GM19240 (cell line): ENCODE results near the gene PLA2G3.
A peak's percentile ranks its signal among the peaks of the same experiment; 100 is the strongest.
"Not testable (repeated sequence)": the region's sequence is repeated elsewhere in the genome, so short reads cannot be mapped to it uniquely, and the experiment has no call there.

Source experiments
- DNase-seq: peaks from one replicate; pipeline ENCODE4 v3.0.0; 2011; ENCODE audit warnings: low spot score; ENCODE audit not compliant: insufficient read length

Gene PLA2G3

DNA sequence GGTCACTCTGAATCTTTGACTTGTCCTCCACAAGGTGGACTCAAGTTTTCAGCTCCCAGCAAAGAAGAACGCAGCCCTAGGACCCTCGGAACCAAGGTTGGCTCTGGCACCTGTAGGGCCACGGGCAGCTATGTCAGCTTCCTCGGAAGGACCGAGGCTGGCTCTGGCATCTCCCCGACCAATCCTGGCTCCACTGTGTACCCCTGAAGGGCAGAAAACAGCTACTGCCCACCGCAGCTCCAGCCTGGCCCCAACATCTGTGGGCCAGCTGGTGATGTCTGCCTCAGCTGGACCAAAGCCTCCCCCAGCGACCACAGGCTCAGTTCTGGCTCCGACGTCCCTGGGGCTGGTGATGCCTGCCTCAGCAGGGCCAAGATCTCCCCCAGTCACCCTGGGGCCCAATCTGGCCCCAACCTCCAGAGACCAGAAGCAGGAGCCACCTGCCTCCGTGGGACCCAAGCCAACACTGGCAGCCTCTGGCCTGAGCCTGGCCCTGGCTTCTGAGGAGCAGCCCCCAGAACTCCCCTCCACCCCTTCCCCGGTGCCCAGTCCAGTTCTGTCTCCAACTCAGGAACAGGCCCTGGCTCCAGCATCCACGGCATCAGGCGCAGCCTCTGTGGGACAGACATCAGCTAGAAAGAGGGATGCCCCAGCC is 15.4 kb downstream of the PLA2G3 start:
- no peak for DNase-seq

DNA sequence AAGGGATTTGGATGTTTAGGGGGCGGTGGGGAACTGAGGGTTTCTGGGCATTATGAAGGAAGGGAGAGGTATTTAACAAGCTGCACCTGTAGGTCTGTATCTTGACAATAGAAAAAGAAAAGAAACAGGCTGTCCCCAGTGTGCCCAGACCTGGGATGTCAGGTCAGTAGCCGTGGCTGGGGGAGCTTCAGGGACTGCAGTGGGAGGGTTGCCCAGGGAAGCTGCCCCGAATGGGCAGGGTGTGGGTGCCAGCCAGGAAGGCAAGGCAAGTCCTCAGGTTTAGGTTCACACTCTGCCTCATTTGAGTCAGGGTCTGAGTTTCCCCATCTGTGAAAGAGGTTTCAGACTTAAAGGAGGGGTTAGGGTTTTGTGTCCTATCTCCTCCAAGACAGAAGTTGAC is 16.0 kb downstream of the PLA2G3 start:
- DNase-seq, result no peak

- DNase-seq, result no peak
Measured at GRCh38 chr22:31123292-31123602, 17.1 kb downstream of the PLA2G3 start.

DNA sequence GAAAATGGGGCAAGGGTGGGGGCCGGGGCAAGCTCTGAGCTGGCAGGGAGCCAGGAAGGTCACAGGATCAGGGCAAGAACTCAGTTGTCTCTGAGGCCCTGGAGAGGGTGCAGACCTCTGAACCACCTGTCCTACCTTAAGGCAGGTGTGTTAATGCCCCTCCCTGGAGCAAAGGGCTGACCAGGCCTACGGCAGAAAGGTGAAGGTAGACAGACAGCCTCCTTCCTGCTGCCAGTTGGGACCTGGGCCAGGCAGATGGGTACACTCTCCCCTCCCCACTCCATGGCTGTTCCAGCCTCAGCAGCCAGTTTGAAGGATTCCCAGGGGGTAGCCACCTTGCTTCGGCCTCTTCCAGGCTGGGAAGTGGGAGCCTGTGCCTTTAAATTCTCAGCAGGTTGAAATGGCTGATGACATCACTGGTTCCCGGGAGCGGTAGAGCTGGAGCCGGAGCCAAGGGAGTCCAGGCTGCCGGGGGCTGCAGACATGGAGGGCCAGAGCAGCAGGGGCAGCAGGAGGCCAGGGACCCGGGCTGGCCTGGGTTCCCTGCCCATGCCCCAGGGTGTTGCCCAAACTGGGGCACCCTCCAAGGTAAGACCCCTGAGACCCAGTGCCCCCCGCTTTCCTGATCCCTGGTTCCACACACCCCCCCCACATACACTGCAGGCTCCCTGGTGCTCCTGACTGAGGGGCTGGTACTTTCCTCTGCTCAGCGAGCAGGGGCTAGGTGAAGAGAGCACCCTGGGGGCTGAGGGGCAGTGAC is 17.6 kb downstream of the PLA2G3 start, which contains the start of gene INPP5J:
INPP5J (plus strand) TSS at position 435 of the 760 bp plus-strand sequence; CDS start at position 484, 49 bp downstream.
- no peak for DNase-seq

DNA sequence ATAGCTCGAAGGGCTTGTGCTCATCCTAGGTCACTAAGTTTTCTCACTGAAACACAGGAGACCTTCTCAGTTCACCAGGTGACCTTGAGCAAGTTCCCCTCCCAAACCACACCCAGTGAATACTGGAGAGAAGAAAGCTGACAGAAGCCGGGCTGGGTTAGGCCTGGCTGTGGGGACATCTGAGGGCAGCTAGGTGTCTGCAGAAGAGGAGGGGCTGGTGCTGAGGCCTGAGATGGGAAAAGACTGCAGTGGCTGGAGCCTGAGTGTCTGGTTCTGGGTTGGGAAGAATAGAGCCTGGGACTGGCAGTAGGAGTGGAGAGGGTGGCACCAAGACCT is 18.1 kb downstream of the PLA2G3 start:
- no peak for DNase-seq

GRCh38 chr22:31121403-31121802 is 18.9 kb downstream of the PLA2G3 start:
- no peak for DNase-seq

GRCh38 chr22:31120642-31121041 is 19.7 kb downstream of the PLA2G3 start:
- no peak for DNase-seq

GRCh38 chr22:31120230-31120629 is 20.1 kb downstream of the PLA2G3 start:
- DNase-seq, result no peak

DNA sequence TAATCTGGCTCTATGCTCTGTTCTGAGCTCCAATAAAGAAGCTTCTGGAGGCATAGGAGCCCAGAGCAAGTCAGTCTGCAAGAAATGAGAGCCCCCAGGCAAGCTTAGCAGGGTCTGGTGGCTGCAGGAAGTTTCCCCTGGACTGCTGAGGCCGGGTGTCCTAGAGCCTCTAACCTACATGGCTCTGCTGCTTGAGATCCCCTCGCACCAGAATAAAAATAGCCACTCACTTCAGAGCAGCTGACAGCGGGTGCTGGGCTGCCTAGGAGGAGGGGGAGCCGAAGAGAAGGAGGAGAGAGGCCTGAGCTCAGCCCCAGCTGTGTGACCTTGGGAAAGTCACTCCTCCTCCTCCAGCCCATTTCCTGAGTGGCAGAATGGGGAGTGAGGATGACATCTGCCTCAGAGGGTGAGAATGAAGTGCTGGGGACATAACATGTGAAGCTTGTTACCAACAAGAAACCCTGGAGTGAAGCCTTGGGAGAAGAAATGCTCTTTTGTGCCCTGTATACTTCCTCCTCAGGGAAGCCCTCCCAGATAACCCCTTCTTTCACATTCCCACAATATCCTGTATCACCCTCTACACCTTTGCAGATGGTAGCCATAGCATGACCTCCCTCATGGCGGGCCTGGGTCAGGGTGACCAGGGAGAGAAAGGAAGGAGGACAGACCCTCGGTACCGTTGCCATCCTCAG is 21.1 kb downstream of the PLA2G3 start:
- DNase-seq, result no peak

DNA sequence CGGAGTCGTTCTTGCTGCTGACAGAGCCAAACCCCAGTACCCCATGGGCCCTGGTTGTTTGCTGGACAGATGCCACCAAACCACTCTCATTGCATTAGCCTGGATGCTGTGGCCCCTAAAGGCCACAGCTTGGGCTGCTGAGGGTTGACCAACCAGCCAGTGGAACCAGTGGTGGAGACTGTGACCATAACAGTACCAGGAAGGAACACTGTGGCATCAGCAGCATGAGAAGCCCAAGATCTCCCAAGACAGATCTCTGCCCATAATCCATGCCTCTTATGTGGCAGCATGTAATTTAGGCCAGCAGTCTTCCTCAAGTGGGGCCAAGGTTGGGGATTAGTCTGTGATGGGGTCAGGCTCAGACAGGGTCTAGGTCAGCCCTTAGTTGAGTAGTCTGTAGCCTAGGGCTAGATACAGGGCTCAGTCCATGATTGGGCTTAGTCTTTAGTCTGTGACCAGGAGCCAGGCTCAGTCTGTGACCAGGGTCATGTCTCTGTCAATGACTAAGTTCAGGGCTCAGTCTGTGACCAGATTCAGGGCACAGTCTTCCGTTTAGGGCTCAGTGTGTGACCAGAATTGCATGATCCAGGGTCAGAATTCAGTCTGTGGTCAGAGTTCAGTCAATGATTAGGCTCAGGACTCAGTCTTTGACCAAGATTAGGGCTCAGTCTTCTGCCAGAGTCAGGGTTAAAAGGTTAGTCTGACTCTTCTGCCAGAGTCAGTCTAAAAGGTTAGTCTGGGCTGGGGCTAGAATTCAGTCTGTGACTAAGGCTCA is 22.1 kb downstream of the PLA2G3 start:
- no peak for DNase-seq

GRCh38 chr22:31112547-31113091 is 27.7 kb downstream of the PLA2G3 start:
- not testable (repeated sequence) for DNase-seq

DNA sequence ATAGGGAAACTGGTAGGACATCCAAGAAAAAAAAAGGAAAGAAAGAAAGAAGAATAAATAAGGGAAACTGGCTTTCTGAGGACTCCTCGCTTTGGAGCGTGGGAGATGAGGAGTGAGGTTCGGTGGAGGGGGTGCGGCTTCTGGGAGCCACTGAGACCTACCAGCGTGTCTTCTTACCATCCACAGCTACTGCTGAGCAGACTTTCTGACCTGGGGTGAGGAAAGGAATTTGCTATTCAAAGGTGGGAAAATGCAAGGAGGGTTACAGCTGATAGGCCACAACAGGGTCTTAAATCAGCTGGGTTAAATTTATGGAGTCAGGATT is 32.5 kb downstream of the PLA2G3 start:
- no peak for DNase-seq

DNA sequence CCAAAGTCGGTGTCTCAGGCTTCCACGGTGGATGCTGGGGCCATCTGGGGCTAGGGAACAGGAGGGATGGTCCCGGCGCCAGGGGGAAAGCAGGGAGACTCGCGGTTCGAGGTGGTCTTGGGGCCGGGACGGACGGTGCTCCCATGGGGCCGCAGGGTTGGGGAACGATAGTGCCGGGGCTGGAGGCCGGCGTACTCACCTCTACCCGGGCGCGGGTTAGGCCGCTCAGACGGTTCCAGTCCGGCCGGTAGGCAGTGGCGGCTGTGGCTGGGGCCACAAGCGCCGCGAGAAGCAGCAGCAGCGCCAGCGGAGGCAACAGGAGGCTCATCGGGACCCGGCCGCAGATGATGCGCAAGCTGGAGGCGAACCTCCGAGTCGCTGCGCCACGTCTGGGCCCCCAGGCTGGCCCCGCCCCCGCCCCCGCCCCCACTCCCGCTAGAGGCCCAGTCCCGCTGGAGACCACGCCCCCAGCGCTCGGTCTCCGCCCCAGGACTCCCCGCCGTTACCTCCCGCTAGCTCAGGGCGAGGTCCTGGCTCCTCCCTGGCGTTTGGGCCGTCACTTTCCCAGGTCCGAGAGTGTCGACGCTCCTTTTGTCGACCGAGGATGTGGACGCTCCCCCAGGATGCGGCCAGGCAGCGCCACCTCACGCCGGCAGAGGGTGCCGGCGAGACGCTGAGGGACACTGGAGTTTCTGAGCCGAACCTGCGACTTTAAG is 33.0 kb downstream of the PLA2G3 start, which contains the start of gene SELENOM:
SELENOM (minus strand) TSS at position 391 of the 716 bp plus-strand sequence; CDS start at position 328, 63 bp downstream.
- peak; percentile 97 for DNase-seq

GRCh38 chr22:31106731-31107177 is 33.6 kb downstream of the PLA2G3 start:
- no peak for DNase-seq

GRCh38 chr22:31106001-31106571 is 34.2 kb downstream of the PLA2G3 start:
- no peak for DNase-seq

DNA sequence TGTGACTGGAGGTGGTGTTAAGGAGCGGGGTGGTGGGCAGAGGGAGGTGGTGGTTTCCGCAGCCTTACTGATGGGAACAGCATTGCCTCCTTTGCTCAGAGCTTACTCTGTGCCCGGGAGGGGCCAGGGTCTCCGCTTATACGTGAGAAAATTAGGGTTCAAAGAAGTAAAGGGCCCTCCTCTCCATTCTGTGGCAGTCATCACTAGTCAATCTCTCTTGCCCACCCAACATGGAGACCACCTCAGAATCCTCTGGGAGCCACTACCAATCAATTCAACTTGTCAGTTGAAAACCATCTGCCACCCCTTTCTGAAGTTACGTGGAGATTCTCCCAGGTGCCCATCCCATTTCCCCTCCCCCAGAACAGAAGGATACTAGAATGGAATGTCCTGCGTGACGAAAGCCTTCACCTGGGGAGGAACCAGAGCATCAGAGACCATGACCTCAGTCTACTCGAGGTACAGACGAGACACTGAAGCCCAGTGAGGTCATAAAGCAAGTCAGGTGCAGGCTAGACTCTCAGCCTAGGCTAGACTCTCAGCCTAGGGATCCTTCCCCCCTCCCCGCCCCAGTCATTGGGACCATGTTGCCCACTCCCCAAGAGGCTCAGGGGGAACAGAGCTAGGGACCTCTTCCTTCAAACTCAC is 34.9 kb downstream of the PLA2G3 start:
- DNase-seq, result no peak

DNA sequence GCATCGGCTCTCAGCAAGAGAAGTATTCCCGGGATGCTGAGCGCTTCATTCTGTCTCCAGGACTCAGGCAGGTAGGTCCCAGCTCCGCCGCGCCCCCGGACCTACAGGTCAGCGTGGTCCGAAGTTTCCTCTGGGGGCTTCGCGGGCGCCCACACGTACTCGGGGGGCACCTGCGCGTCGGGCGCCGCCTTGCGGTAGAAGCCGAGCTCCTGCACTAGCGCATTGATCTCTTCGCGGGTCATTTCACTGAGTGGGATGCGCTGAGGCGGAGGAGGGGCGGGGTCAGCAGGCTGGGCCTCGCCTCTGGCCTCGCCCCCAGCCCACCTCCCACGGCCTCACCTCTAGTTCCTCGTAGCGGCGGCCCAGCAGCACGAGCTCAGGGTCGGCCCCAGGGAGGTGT is 35.4 kb downstream of the PLA2G3 start:
- no peak for DNase-seq

DNA sequence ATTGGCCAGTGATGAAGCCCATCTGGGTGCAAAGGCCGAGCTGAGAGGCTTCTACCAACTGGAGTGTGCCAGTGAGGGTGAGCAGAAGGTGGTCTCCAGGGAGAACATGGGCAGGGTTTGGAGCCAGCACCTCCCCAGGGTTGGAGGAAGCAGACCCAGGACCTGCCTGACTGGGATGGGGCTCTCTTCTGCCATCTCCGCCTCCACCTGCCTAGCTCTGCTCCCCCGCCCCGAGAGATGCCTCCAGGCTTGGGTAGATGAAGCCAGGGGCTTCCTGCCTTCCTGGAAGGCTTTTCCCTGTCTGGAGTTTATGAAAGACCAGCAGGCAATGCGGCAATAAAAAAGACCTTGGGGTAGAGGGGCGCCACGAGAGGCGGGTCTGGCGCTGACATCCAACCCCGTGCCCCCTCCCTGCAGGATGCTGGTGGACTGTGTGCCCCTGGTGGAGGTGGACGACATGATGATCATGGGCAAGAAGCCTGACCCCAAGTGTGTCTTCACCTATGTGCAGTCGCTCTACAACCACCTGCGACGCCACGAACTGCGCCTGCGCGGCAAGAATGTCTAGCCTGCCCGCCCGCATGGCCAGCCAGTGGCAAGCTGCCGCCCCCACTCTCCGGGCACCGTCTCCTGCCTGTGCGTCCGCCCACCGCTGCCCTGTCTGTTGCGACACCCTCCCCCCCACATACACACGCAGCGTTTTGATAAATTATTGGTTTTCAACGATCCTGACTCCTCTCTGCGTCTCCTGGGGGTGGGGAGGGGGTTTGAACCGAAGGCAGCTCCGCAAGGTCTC is 36.2 kb downstream of the PLA2G3 start:
- DNase-seq, result no peak

GRCh38 chr22:31103111-31103510 is 37.2 kb downstream of the PLA2G3 start:
- no peak for DNase-seq
